IPS DF 19.7 (cell line): Measurements from ENCODE around the gene AKR1D1.

ENCODE experiments used
- DNase-seq: peaks from one replicate; pipeline ENCODE4 v3.0.0-alpha.2; 2013; ENCODE audit warnings: low read depth, low spot score

The AKR1D1 gene

DNA sequence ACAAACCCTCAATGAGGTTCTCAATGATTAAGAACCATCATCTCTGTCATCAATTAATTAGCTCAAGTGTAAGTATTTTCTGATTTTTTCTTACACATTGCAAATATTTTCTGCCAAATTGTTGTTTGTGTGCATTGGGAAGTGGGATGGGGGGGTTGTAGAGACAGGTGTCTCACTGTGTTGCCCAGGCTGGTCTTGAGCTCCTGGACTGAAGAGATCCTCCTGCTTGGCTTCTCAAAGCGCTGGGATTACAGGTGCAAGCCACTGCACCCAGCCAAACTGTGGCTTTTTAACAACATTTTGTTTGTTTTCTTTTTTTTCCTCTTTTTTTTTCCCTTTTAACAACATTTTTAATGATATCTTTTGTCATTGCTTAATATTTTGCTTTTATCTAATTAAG, 87.5 kb downstream of the AKR1D1 start:
- no peak for DNase-seq

GRCh38 chr7:138164804-138165203, 88.5 kb downstream of the AKR1D1 start:
- no peak for DNase-seq

DNA sequence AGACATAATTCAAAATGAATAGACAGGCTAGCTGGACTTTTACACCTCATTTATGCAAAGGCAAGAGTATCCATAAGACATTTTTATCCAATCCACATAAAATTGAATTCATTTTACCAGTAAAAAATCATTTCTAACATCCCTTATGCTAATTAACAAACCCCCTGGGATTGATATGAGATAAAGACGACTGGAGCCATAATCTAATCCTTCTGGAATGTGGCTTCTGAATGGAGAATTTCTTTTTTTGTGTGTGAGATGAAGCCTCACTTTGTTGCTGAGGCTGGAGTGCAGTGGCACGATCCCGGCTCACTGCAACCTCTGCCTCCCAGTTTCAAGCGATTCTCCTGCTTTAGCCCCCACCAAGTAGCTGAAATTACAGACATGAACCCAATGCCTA, 90.4 kb downstream of the AKR1D1 start:
- no peak for DNase-seq

DNA sequence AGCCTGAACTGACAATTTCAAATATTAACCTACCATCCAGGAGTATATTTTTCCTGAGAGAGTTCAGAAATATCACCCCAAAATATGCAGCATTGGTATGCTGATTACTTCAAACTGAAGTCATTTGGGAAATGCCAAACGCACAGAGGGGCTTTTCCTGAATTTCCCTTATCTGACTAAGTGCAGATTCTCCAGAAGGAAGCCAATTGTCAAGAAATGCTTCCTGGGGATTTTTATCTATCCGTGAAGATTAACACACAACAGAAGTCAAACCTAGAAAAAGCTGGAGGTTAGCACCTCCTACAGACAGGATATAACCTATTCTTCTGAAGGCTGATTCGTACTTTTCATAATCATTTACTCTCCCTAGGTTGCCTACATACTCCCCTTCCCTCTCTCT, 91.0 kb downstream of the AKR1D1 start:
- no peak for DNase-seq

DNA sequence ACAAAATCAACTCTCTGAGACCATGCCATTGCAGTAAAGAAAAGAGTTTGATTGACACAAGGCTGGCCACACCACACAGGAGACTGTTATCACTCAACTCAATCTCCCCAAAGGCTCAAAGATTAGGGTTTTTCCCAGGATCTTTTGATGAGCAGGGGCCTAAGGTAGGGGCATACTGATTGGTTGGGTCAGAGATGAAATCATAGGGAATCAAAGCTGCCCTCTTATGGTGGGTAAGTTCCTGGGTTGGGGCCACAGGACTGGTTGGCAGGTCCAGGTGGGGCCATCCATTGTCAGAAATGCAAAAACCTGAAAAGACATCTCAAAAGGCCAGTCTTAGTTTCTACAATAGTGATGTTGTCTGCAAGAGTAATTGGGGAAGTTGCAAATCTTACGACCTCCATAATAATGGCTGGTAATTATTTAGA, 91.6 kb downstream of the AKR1D1 start:
- no peak for DNase-seq
